ENCODE measurements around the gene HELZ.

DNA sequence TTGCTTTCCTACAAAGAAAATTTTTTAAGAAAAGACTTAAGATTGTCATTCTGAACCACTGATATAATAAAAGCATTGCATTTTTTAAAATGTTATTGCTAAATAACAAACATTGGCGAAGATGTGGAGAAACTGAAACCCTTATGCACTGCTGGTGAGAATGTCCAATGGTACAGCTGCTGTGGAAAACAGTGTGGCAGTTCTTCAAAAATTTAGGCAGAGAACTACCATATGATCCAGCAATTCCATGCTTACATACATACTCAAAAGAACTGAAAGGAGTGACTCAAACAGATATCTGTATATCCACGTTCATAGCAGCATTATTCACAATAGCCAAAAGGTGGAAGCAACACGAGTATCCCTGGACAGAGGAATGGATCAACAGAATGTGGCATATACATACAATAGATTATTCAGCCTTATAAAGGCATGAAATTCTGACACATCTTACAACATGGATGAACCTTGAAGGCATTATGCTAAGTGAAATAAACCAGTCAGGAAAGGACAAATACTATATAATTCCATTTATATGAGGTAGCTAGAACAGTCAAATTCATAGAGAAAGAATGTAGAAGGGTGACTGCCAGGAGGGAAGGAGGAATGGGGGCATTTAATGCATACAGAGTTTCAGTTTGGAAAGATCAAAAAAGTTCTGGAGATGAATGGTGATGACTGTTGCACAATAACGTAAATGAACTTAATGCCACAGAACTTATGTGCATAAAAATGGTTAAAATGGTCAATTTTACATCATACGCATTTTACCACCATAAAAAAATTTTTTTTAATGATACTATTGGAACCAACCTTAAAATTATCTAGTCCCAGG, 108.6 kb downstream of the HELZ start:
- TF ChIP-seq, protein P1, sequence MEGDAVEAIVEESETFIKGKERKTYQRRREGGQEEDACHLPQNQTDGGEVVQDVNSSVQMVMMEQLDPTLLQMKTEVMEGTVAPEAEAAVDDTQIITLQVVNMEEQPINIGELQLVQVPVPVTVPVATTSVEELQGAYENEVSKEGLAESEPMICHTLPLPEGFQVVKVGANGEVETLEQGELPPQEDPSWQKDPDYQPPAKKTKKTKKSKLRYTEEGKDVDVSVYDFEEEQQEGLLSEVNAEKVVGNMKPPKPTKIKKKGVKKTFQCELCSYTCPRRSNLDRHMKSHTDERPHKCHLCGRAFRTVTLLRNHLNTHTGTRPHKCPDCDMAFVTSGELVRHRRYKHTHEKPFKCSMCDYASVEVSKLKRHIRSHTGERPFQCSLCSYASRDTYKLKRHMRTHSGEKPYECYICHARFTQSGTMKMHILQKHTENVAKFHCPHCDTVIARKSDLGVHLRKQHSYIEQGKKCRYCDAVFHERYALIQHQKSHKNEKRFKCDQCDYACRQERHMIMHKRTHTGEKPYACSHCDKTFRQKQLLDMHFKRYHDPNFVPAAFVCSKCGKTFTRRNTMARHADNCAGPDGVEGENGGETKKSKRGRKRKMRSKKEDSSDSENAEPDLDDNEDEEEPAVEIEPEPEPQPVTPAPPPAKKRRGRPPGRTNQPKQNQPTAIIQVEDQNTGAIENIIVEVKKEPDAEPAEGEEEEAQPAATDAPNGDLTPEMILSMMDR (IDR thresholded peaks at IDR 0.05): no peak
- TF ChIP-seq EZH2 (IDR thresholded peaks at IDR 0.05; ENCODE audit: borderline replicate concordance, insufficient read depth, low read depth, low read length, poor library complexity, severe bottlenecking): no peak

All from B cell (primary cell).